CD4-positive, alpha-beta T cell treated with Interleukin-1 beta for 1 hour (primary cell): Measurements from ENCODE around the gene MRPL53.
"Not testable (repeated sequence)": the region's sequence is repeated elsewhere in the genome, so short reads cannot be mapped to it uniquely, and the experiment has no call there.

ENCODE experiments used
- DNase-seq, 2 donors: peaks; one replicate each; pipeline ENCODE4 v3.0.0-alpha.2; 2020 to 2022

The MRPL53 gene

GRCh38 chr2:74447230-74447999 lies 25.1 kb downstream of the MRPL53 start:
- DNase-seq: no peak

- DNase-seq: no peak
Observed at GRCh38 chr2:74444498-74445318, 27.8 kb downstream of the MRPL53 start.

GRCh38 chr2:74442483-74443297 lies 29.8 kb downstream of the MRPL53 start:
- DNase-seq: not testable (repeated sequence)

- peak; percentile 40 to 51 for DNase-seq
Observed at GRCh38 chr2:74441690-74442482, 30.6 kb downstream of the MRPL53 start, which contains the start of gene RTKN. Gene RTKN, minus strand, starts transcription at chr2:74441937. Its CDS starts 121 bp downstream, at chr2:74441816.

GRCh38 chr2:74441170-74441689 lies 31.2 kb downstream of the MRPL53 start:
- DNase-seq: no peak

- DNase-seq: peak; percentile 49 to 71
Observed at GRCh38 chr2:74440378-74441169, 31.9 kb downstream of the MRPL53 start.

GRCh38 chr2:74439803-74440377 lies 32.6 kb downstream of the MRPL53 start:
- DNase-seq: no peak

- no peak for DNase-seq
Observed at GRCh38 chr2:74439373-74439772, 33.1 kb downstream of the MRPL53 start.

GRCh38 chr2:74438248-74438647 lies 34.2 kb downstream of the MRPL53 start:
- no peak for DNase-seq

GRCh38 chr2:74436848-74437695 lies 35.4 kb downstream of the MRPL53 start:
- DNase-seq: no peak

GRCh38 chr2:74436111-74436805 lies 36.2 kb downstream of the MRPL53 start:
- no peak for DNase-seq

- DNase-seq: no peak
Observed at GRCh38 chr2:74430502-74430901, 42.0 kb downstream of the MRPL53 start.

- no peak for DNase-seq
Observed at GRCh38 chr2:74429487-74430451, 42.7 kb downstream of the MRPL53 start.

GRCh38 chr2:74428675-74429074 lies 43.8 kb downstream of the MRPL53 start:
- DNase-seq: no peak

GRCh38 chr2:74427551-74427950 lies 44.9 kb downstream of the MRPL53 start:
- DNase-seq: no peak

- no peak for DNase-seq
Observed at GRCh38 chr2:74426181-74426758, 46.2 kb downstream of the MRPL53 start.

GRCh38 chr2:74425523-74425922 lies 47.0 kb downstream of the MRPL53 start:
- DNase-seq: no peak
